IMR-90 (cell line): ENCODE results near the gene WNT7A. TPM values are rescaled to one million over a fixed set of nuclear protein-coding genes. Genes with fewer than 3 reads are reported as not detected.

Experiments used
- ATAC-seq: fragments of 200-7000 bp; cut with Tn5 transposase; 2 replicates; pipeline ENCODE4 v1.9.1; 2020; ENCODE audit warnings: low read depth, mild to moderate bottlenecking, moderate library complexity
- BruUV-seq: library from RNA; stranded (reverse); fragments of 400-500 nt; replicated peaks from 2 replicates; lab custom pipeline; 2021; lab: Mats Ljungman, UMichigan
- CTCF ChIA-PET: fragments of 300-600 bp; formaldehyde crosslinking; extraction: SDS; loops from one replicate; lab custom pipeline; 2021; ENCODE audit warnings: antibody characterized with exemption; lab: Yijun Ruan, JAX
- POLR2A ChIA-PET: fragments of 300-600 bp; sonication (Branson Sonifier 250); formaldehyde crosslinking; loops from one replicate; lab custom pipeline; 2022; ENCODE audit warnings: antibody characterized with exemption; ENCODE audit not compliant: unreplicated experiment; lab: Charles Lee
- DNase-seq: peaks from one replicate; pipeline ENCODE4 v3.0.0; 2013
- H2AFZ ChIP-seq: replicated peaks from 2 replicates; pipeline ENCODE3; 2013; ENCODE audit warnings: low read length, mild to moderate bottlenecking; ENCODE audit not compliant: poor library complexity
- H2AK5ac ChIP-seq: 2 replicates; pipeline ENCODE4 v1.6.1; 2013; ENCODE audit warnings: low read depth, low read length, inconsistent platforms
- H2AK9ac ChIP-seq: replicated peaks from 2 replicates; pipeline ENCODE3; 2013; ENCODE audit warnings: mild to moderate bottlenecking, low read depth, low read length, moderate library complexity; ENCODE audit not compliant: poor library complexity
- H2BK120ac ChIP-seq: 2 replicates; pipeline ENCODE4 v1.6.1; 2013; ENCODE audit warnings: low read depth, low read length, inconsistent platforms
- H2BK15ac ChIP-seq: 3 replicates; pipeline ENCODE4 v1.6.1; 2013; ENCODE audit warnings: low read depth, low read length, inconsistent platforms
- H2BK20ac ChIP-seq: 2 replicates; pipeline ENCODE4 v1.6.1; 2013; ENCODE audit warnings: low read depth, mild to moderate bottlenecking, inconsistent platforms, low read length, moderate library complexity
- H2BK5ac ChIP-seq: 2 replicates; pipeline ENCODE4 v1.6.1; 2013; ENCODE audit warnings: mild to moderate bottlenecking, low read depth, low read length, inconsistent platforms; ENCODE audit not compliant: poor library complexity, severe bottlenecking
- H3K14ac ChIP-seq: replicated peaks from 2 replicates; pipeline ENCODE4 v1.6.1; 2013; ENCODE audit warnings: low read depth, low read length, inconsistent platforms
- H3K18ac ChIP-seq: 2 replicates; pipeline ENCODE4 v1.6.1; 2013; ENCODE audit warnings: low read depth, low read length, control low read depth
- H3K23ac ChIP-seq: 2 replicates; pipeline ENCODE4 v1.6.1; 2013; ENCODE audit warnings: low read depth, low read length, inconsistent platforms
- H3K27ac ChIP-seq: 2 replicates; pipeline ENCODE4 v1.5.1; 2013; ENCODE audit warnings: mild to moderate bottlenecking, control low read depth, low read length; ENCODE audit not compliant: insufficient read depth
- H3K27me3 ChIP-seq: 2 replicates; pipeline ENCODE4 v1.6.1; 2013; ENCODE audit warnings: low read length; ENCODE audit not compliant: control insufficient read depth, insufficient read depth
- H3K36me3 ChIP-seq: 2 replicates; pipeline ENCODE4 v1.6.1; 2013; ENCODE audit warnings: low read length, mixed read lengths; ENCODE audit not compliant: control insufficient read depth, insufficient read depth
- H3K4ac ChIP-seq: 2 replicates; pipeline ENCODE4 v1.6.1; 2013; ENCODE audit warnings: low read depth, low read length, inconsistent platforms
- H3K4me1 ChIP-seq: 2 replicates; pipeline ENCODE4 v1.6.1; 2013; ENCODE audit warnings: low read length, mixed read lengths; ENCODE audit not compliant: control insufficient read depth, insufficient read depth
- H3K4me2 ChIP-seq: 2 replicates; pipeline ENCODE4 v1.6.1; 2013; ENCODE audit warnings: low read depth, mild to moderate bottlenecking, control low read depth, low read length, moderate library complexity
- H3K4me3 ChIP-seq: 2 replicates; pipeline ENCODE4 v1.5.1; 2013; ENCODE audit warnings: low read depth, mild to moderate bottlenecking, control low read depth, low read length, moderate library complexity; ENCODE audit not compliant: insufficient read depth
- H3K56ac ChIP-seq: 2 replicates; pipeline ENCODE4 v1.6.1; 2013; ENCODE audit warnings: low read length, inconsistent platforms; ENCODE audit not compliant: insufficient read depth; ENCODE audit errors: extremely low read depth
- H3K79me1 ChIP-seq, 2 experiments: 2 replicates each; pipeline ENCODE4 v1.6.1; 2013; ENCODE audit warnings: low read length in 2 of 2, inconsistent platforms in 1 of 2, low read depth in 1 of 2
- H3K9ac ChIP-seq: 2 replicates; pipeline ENCODE4 v1.6.1; 2013; ENCODE audit warnings: low read depth, low read length, control low read depth
- H3K9me1 ChIP-seq: 2 replicates; pipeline ENCODE4 v1.6.1; 2013; ENCODE audit warnings: low read length, inconsistent platforms; ENCODE audit not compliant: insufficient read depth
- H3K9me3 ChIP-seq: 2 replicates; pipeline ENCODE4 v1.6.1; 2013; ENCODE audit warnings: low read length; ENCODE audit not compliant: control insufficient read depth, insufficient read depth
- H4K20me1 ChIP-seq: 2 replicates; pipeline ENCODE4 v1.6.1; 2013; ENCODE audit warnings: low read length, inconsistent platforms; ENCODE audit not compliant: insufficient read depth
- H4K5ac ChIP-seq: 2 replicates; pipeline ENCODE4 v1.6.1; 2013; ENCODE audit warnings: mild to moderate bottlenecking, low read depth, low read length, control low read depth
- H4K8ac ChIP-seq, 2 experiments: 2 replicates each; pipeline ENCODE4 v1.6.1; 2013; ENCODE audit warnings: low read depth in 2 of 2, low read length in 2 of 2, control low read depth in 1 of 2, inconsistent platforms in 1 of 2
- H4K91ac ChIP-seq: 2 replicates; pipeline ENCODE4 v1.6.1; 2013; ENCODE audit warnings: low read depth, low read length, inconsistent platforms; ENCODE audit not compliant: insufficient read depth
- BHLHE40 ChIP-seq: fragments of 150-350 bp; IDR thresholded peaks from 2 replicates; pipeline ENCODE4 v1.6.1; 2016; ENCODE audit warnings: mild to moderate bottlenecking, low read depth, low read length
- CEBPB ChIP-seq: IDR thresholded peaks from 2 replicates; pipeline ENCODE4 v1.6.1; 2012; ENCODE audit warnings: low read depth, low read length, improper control_type of control experiment
- CHD1 ChIP-seq: IDR thresholded peaks from 2 replicates; pipeline ENCODE4 v1.6.1; 2012; ENCODE audit warnings: low read depth, low read length, improper control_type of control experiment
- CTCF ChIP-seq: conservative IDR thresholded peaks from 2 replicates; pipeline ENCODE4 v1.5.1; 2012; ENCODE audit warnings: mild to moderate bottlenecking, low read depth, low read length, improper control_type of control experiment
- FOS ChIP-seq: fragments of 150-350 bp; IDR thresholded peaks from 2 replicates; pipeline ENCODE4 v1.6.1; 2016; ENCODE audit warnings: low read depth, low read length
- MAFK ChIP-seq: IDR thresholded peaks from 2 replicates; pipeline ENCODE4 v1.6.1; 2012; ENCODE audit warnings: low read depth, low read length, improper control_type of control experiment
- MAZ ChIP-seq: IDR thresholded peaks from 2 replicates; pipeline ENCODE4 v1.6.1; 2012; ENCODE audit warnings: low read depth, mild to moderate bottlenecking, low read length, improper control_type of control experiment, moderate library complexity, borderline replicate concordance
- MXI1 ChIP-seq: IDR thresholded peaks from 2 replicates; pipeline ENCODE4 v1.6.1; 2012; ENCODE audit warnings: low read depth, mild to moderate bottlenecking, low read length, moderate library complexity, borderline replicate concordance
- NFE2L2 ChIP-seq: fragments of 150-350 bp; IDR thresholded peaks from 2 replicates; pipeline ENCODE4 v1.6.1; 2016; ENCODE audit warnings: low read depth, mild to moderate bottlenecking, low read length
- POLR2A ChIP-seq: IDR thresholded peaks from 2 replicates; pipeline ENCODE4 v1.6.1; 2012; ENCODE audit warnings: mild to moderate bottlenecking, low read depth, low read length
- RAD21 ChIP-seq: IDR thresholded peaks from 2 replicates; pipeline ENCODE4 v1.6.1; 2012; ENCODE audit warnings: low read length, improper control_type of control experiment
- RCOR1 ChIP-seq: IDR thresholded peaks from 2 replicates; pipeline ENCODE4 v1.6.1; 2012; ENCODE audit warnings: mild to moderate bottlenecking, low read length, improper control_type of control experiment; ENCODE audit not compliant: insufficient replicate concordance
- RFX5 ChIP-seq: IDR thresholded peaks from 2 replicates; pipeline ENCODE4 v1.8.0; 2012; ENCODE audit warnings: low read depth, mild to moderate bottlenecking, low read length, moderate library complexity
- SMC3 ChIP-seq: fragments of 150-350 bp; IDR thresholded peaks from 2 replicates; pipeline ENCODE4 v1.6.1; 2016; ENCODE audit warnings: low read depth, mild to moderate bottlenecking, antibody characterized with exemption, low read length, moderate library complexity
- USF2 ChIP-seq: fragments of 150-350 bp; IDR thresholded peaks from 2 replicates; pipeline ENCODE4 v1.6.1; 2017; ENCODE audit warnings: mild to moderate bottlenecking, antibody characterized with exemption, low read length, low read depth
- WGBS, 2 experiments: methylation state at CpG; one replicate each; pipeline versions ENCODE4 v1.1.5 to v1.1.7; 2013; ENCODE audit warnings: missing lambda C conversion rate in 2 of 2; ENCODE audit not compliant: insufficient read length in 1 of 2; ENCODE audit errors: extremely low coverage in 2 of 2; 5-methylcytosine and 5-hydroxymethylcytosine counted together
- dilution Hi-C: fragments of 300-500 bp; cut with HindIII; formaldehyde crosslinking; loops from one replicate; pipeline ENCODE4 v1.14.3; 2018; ENCODE audit warnings: low sequenced_read_pairs; ENCODE audit not compliant: unreplicated experiment
- in situ Hi-C: fragments of 300-500 bp; cut with MboI; formaldehyde crosslinking; loops from 3 replicates; pipeline ENCODE4 v1.14.3; 2019; ENCODE audit warnings: low sequenced_read_pairs, inconsistent platforms, mixed read lengths
- intact Hi-C: fragments of 100-400 bp; cut with micrococcal nuclease; formaldehyde crosslinking; loops from 2 replicates; pipeline ENCODE4 v1.10.0; 2022
- polyA plus RNA-seq, 3 experiments: library from polyadenylated mRNA; depleted of rRNA; stranded (reverse); fragments of >200 nt; gene quantifications; 2 replicates each; pipeline ENCODE4 v1.2.3, GENCODE V29; 2012; ENCODE audit warnings: low replicate concordance in 1 of 3
- total RNA-seq: library from RNA; depleted of rRNA; stranded (reverse); fragments of >200 nt; gene quantifications from 2 replicates; pipeline ENCODE4 v1.2.3, GENCODE V29; 2012
- TF ChIP-seq, protein P1 (sequence below): fragments of 150-350 bp; IDR thresholded peaks from 2 replicates; pipeline ENCODE4 v1.6.1; 2016; ENCODE audit warnings: low read depth, mild to moderate bottlenecking, low read length, moderate library complexity, borderline replicate concordance

Gene WNT7A
- total and polyA plus RNA-seq, 2 of the 4 experiments (the other 2 are of a cell fraction) = not detected

DNA sequence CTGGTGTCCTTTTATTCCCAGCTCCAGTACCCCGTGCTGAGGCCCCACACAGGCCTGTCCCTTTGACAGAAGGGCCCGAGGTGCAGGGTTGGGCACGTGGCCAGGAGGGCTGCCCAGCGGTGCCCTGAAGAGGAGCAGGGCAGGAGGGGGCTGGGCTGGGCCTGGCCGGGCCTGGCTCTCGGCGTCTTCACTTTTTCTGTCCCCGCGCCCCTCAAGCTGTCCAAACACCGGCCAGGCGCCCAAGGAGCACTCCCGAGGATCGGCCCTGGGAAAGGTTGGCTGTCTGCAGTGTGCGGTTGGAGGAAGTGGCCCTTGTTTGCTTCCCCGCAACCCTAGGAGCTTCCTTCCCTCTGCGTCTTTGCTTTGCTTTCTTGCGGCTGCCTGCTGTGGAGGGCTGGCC is 84.1 kb downstream of the WNT7A start:
- dilution Hi-C loops = no loop called here
- H4K5ac ChIP-seq = no peak overlapping the region
- H3K36me3 ChIP-seq = no peaks in the 10 kb centered on the region
- no peak overlapping the region for H2BK120ac ChIP-seq
- no peak overlapping the region for H4K8ac ChIP-seq
- no peak overlapping the region for H4K91ac ChIP-seq
- H3K23ac ChIP-seq = no peak overlapping the region
- H3K27me3 ChIP-seq = no peaks in the 10 kb centered on the region
- no peak overlapping the region for H3K27ac ChIP-seq
- H3K9ac ChIP-seq = no peak overlapping the region
- BruUV-seq = no TSS peak
- TF ChIP-seq BHLHE40 (no peak), NFE2L2 (no peak), FOS (no peak), POLR2A (no peak), CHD1 (no peak), MXI1 (no peak), USF2 (no peak), MAFK (no peak), RAD21 (no peak), RFX5 (no peak), MAZ (no peak), SMC3 (no peak), RCOR1 (no peak), CTCF (no peak), CEBPB (no peak)
- TF ChIP-seq, protein P1, sequence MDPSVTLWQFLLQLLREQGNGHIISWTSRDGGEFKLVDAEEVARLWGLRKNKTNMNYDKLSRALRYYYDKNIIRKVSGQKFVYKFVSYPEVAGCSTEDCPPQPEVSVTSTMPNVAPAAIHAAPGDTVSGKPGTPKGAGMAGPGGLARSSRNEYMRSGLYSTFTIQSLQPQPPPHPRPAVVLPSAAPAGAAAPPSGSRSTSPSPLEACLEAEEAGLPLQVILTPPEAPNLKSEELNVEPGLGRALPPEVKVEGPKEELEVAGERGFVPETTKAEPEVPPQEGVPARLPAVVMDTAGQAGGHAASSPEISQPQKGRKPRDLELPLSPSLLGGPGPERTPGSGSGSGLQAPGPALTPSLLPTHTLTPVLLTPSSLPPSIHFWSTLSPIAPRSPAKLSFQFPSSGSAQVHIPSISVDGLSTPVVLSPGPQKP = no peak
- no peak overlapping the region for H2BK20ac ChIP-seq
- in situ Hi-C loops = no loop called here
- H3K9me1 ChIP-seq = no peaks in the 10 kb centered on the region
- DNase-seq (no peak), ATAC-seq (no peak)
- peaks cover 10% of the 10 kb centered on the region; the same call in 1 of the 2 replicates for H3K9me3 ChIP-seq
- no peak overlapping the region for H3K4me3 ChIP-seq
- 60% methylated on average over 4 of the region's 17 CpGs; no CpG with 5 or more reads in 1 of the 2 experiments for WGBS, 2 experiments
- H4K20me1 ChIP-seq = no peaks in the 10 kb centered on the region
- H2BK5ac ChIP-seq = no peak overlapping the region
- no peak overlapping the region for H3K14ac ChIP-seq
- no peak overlapping the region for H2BK15ac ChIP-seq
- H3K56ac ChIP-seq = no peak overlapping the region
- no peak overlapping the region for H3K18ac ChIP-seq
- intact Hi-C loops = no loop called here
- H3K79me1 ChIP-seq = no peaks in the 10 kb centered on the region
- H2AK5ac ChIP-seq = no peak overlapping the region
- CTCF ChIA-PET = no interaction called here
- POLR2A ChIA-PET = no interaction called here
- no peak overlapping the region for H3K4ac ChIP-seq
- H3K4me1 ChIP-seq = no peaks in the 10 kb centered on the region
- no peak overlapping the region for H2AFZ ChIP-seq
- no peak overlapping the region for H2AK9ac ChIP-seq
- H3K4me2 ChIP-seq = no peak overlapping the region
